Dermis blood vessel endothelial cell (primary cell): ENCODE data around the gene ZNF689. TPM values are rescaled to one million over a fixed set of nuclear protein-coding genes. Genes with fewer than 3 reads are reported as not detected.
"Not testable (repeated sequence)": the region's sequence is repeated elsewhere in the genome, so short reads cannot be mapped to it uniquely, and the experiment has no call there.

Experiments used
- DNase-seq: peaks from one replicate; pipeline ENCODE4 v3.0.0; 2010
- total RNA-seq: library from RNA; depleted of rRNA; stranded (reverse); fragments of >200 nt; gene quantifications from 2 replicates; pipeline ENCODE4 v1.2.3, GENCODE V29; 2014

ZNF689 gene
- total RNA-seq, 1 donor from 2014 or later = 5.8 TPM

DNA sequence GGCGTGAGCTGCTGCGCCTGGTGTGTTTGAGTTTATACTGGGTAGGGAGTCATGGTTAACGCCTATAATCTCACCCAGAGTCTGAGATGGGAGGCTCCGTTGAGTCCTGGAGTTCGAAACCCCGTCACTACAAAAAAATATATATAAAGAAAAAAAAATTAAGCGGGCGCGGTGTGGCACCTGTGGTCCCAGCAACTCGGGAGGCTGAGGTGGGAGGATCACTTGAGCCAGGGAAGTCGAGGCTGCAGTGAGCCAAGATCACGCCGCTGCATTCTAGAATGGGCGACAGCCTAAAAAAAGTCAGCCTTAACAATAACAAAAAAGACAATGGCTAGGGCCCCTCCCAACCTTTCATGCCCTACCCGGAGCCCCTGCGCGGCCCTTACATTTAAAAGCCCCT, 23.3 kb upstream of the ZNF689 start:
- DNase-seq = peak; percentile 14

- DNase-seq = not testable (repeated sequence)
Observed at GRCh38 chr16:30632454-30632853, 22.3 kb upstream of the ZNF689 start.

- peak; percentile 85 for DNase-seq
Observed at GRCh38 chr16:30628628-30629540, 18.7 kb upstream of the ZNF689 start.

DNA sequence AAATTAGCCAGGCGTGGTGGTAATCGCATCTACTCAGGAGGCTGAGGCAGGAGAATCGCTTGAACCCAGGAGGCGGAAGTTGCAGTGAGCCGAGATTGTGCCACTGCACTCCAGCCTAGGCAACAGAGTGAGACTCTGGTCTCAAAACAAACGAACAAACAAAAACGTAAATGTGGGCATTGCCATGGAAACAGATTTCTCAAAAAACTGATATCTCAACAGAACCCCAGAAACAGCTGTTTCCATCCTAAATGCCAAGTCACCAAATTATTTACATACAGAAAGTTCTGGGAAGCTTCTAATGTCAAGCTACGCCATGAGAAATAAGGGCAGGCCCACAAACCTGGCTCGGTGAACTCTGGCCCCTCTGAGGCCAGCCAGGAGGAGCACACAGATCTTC, 16.0 kb upstream of the ZNF689 start:
- no peak for DNase-seq

DNA sequence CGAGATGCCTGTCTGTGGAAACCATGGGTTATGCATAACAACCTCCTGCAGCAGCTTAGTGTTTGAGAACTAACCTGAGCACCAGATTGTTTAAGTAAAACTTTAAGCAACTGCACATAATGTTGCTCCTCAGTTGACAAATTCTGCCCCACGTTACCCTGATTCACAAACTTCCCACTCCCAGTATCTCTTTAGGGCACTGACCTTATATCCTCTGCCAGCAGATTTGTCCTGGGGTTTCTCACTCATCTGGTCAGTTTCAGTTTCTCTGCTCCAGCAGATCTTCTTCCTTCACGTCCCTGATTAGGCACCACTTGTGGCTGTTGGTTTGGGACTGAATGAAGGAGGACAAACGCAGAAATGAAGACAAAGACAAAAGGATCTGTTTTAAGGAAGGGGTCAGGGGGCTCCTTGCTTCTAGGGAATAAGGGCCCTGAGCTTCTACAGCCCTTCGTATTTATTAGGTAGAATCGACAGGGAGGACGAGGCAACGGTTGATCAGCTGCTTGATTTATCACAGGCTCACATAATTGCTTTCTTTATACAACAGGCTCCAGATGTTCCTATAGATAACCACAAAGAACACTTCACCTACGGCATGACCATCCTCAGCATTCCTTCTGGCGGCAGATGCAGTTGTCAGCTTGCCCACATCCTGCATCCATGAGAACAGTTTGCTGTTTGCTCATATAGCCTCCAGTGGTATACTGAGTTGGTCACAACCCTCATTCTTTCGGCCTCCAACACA, 13.5 kb upstream of the ZNF689 start:
- DNase-seq = no peak

GRCh38 chr16:30622455-30623032, 12.4 kb upstream of the ZNF689 start:
- DNase-seq = no peak

DNA sequence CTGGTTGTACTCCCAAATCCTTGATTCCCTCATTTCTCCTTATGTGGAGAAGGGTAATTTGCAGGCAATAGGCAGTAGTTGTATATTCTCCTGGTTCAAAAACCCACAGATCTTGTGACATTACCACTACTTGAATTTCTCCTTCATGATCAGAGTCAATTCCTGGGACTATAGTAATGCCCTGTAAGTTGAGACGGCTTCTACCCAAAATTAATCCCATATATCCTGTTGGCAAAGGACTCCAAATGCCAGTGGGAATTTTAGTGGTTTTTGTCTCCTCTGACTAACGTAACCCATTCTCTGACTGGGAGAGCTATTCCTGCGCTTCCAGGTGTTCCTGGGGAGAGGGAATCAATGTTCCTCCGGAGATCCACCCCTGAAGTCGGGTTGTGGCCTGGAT, 11.6 kb upstream of the ZNF689 start:
- DNase-seq = no peak

DNA sequence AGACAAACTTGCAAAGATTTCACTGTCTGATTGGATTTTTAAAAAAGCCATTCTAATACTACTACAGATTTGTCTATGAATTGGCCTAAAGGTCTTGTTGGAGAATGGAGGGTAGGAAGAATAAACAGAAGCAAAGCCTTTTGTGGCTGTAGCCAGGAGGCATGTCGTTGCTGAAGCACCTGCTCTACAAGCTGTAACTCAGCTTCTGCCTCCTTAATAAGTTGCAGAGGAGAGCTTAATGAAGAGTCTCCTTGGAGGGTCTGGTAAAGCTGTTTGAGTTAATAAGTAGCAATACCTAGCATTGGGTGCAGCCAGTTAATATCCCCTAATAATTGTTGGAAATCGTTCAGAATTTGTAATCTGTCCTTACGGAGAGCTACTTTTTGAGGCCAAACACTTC, 10.0 kb upstream of the ZNF689 start:
- no peak for DNase-seq

- DNase-seq = no peak
Observed at GRCh38 chr16:30619638-30620037, 9.4 kb upstream of the ZNF689 start.

- no peak for DNase-seq
Observed at GRCh38 chr16:30619202-30619601, 9.0 kb upstream of the ZNF689 start.

DNA sequence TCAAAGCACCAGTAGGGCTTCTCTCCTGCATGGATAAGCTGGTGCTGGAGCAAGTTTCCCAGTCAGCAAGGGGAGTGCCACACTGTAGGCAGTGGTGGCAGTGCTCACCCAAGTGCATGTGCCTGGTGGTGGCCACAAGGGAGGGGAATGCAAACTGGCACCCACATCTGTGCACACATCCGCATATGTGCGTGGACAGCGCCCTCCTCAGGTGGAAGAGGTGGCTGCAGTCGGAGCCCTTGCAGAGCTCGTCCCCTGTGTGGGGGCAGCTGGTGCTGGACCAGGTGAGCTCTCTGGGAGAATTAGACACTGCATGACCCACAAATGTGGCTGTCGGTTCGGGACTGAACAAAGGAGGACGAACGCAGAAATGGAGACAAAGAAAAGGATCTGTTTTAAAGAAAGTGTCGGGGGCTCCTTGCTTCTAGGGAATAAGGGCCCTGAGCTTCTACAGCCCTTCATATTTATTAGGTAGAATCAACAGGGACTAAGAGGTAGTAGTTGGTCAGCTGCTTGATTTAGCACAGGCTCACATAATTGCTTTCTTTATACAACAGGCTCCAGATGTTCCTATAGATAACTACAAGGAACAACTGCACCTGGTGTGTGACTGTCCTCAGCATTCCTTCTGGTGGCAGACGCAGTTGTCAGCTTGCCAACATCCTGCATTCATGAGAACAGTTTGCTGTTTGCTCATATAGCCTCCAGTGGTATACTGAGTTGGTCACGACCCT, 5.3 kb upstream of the ZNF689 start:
- DNase-seq = peak; percentile 70

- peak; percentile 52 for DNase-seq
Observed at GRCh38 chr16:30609002-30609925, 925 bp downstream of the ZNF689 start.

DNA sequence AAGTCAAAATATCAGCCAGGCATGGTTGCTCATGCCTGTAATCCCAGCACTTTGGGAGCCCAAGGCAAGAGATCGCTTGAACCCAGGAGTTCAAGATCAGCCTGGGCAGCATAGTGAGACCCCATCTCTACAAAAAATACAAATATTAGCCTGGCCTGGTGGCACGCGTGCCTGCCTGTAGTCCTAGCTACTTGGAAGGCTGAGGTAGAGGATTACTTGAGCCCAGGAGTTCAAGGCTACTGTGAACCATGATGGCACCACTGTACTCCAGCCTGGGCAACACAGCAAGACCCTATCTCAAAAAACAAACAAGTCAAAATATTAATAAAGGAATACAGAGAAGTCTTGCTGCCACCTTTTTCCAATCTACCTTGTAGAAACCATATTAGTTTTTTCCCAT, 4.2 kb downstream of the ZNF689 start:
- no peak for DNase-seq

DNA sequence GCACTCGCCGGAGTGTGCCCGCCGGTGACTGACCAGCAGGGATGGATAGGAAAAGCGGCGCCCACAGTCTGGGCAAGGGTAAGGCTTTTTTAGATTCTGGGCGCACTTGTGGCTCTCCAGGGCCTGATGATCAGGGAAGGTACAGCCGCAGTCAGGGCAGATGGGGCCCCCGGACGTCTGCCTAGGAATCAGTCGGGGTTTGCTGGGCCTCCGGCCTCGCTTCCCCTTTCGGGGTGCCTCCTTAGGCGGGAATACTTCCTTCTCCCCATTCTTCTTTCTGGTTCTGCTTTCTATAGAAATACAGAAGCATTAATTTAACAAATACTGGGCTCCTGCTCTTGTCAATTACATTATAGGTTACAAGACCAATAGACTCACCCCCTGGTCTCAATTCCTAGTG, 5.0 kb downstream of the ZNF689 start:
- DNase-seq = no peak

DNA sequence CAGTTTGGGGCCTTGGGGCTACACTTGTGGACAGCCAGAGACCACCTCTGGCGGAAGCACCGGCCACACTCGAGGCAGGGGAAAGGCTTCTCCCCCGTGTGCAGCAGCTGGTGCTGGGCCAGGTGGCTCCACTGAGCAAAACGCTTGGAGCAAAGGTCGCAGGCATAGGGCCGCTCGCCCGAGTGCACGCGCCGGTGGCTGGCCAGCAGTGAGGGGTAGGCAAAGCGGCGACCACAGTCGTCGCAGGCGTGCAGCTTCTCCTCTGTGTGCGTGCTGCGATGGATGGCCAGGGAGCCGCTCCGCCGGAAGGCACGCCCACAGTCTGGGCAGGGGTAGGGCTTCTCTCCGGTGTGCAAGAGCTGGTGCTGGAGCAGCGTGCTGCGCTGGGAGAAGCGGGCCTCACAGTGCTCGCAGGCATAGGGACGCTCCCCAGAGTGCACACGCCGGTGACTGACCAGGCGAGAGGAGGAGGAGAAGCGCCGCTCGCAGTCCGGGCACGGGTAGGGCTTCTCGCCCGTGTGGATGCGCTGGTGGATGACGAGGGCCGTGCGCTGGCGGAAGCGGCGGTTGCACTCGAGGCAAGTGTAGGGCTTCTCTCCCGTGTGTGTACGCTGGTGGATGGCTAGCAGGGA, 5.8 kb downstream of the ZNF689 start:
- no peak for DNase-seq

GRCh38 chr16:30603945-30604315, 6.3 kb downstream of the ZNF689 start:
- no peak for DNase-seq

- no peak for DNase-seq
Observed at GRCh38 chr16:30602616-30603277, 7.4 kb downstream of the ZNF689 start.

GRCh38 chr16:30601966-30602365, 8.2 kb downstream of the ZNF689 start:
- no peak for DNase-seq

DNA sequence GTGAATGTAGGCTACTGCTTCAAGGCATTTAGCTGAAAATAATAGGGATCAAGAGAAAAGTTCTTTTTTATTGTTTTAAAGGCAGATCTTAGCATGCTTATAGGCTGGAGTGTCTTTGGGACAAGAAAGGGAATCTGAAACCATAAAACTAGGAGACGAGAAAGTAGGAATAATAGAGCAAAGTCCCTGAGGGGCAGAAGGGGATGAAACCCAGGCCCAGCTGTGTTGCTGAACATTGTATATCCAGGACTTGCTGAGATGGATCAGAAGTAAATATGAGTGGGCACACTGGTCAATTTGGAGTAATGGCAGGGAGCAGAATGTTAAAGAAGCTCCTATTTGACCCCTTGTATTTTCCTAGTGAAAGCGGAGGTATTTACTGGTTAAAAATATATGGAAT, 9.3 kb downstream of the ZNF689 start:
- no peak for DNase-seq

DNA sequence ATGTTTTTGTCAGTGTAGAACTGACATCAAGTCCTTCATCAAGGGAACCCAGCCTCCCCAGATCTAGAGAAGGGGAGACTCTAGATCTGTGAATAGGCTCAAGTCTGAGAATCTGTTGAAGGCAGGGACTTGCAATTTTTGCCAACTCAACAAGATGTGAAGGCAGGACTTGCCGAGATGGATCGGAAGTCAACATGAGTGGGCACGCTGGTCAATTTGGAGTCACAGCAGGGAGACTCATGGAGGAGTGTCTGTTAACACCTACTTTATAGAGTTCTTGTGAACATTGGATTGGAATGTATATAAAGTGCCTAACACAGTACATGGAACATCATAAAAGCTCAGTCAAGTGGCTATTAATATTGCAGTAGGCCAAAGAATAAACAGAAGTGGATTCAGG, 10.0 kb downstream of the ZNF689 start:
- DNase-seq = no peak

DNA sequence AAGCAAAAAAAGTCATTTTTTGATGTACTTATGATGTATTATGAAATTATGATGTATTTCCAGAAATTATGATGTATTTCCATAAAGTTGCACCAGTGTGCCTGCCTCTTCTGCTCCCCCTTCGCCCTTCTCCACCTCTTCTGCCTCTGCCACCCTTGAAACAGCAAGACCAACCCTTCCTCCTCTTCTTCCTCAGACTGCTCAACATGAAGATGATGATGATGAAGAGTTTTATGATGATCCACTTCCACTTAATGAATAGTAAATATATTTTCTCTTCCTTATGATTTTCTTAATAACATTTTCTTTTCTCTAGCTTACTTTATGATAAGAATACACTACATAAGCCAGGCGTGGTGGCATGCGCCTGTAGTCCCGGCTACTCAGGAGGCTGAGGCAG, 17.3 kb downstream of the ZNF689 start:
- DNase-seq = no peak
